A673 (cell line): ENCODE measurements around the gene STK26.

Experiments
- EZH2 ChIP-seq: fragments of 200-600 bp; sonication (generic); IDR thresholded peaks from 2 replicates; pipeline ENCODE4 v1.6.1; 2017; ENCODE audit warnings: borderline replicate concordance, low read depth, mild to moderate bottlenecking, mixed read lengths, antibody characterized with exemption, low read length; ENCODE audit not compliant: poor library complexity, severe bottlenecking
- TF ChIP-seq, protein P1 (sequence below): fragments of 300-800, 200-600 bp; sonication (generic); conservative IDR thresholded peaks from 2 replicates; pipeline ENCODE4 v1.5.1; 2017; ENCODE audit warnings: low read depth, mild to moderate bottlenecking, antibody characterized with exemption, low read length, moderate library complexity, mixed read lengths

DNA sequence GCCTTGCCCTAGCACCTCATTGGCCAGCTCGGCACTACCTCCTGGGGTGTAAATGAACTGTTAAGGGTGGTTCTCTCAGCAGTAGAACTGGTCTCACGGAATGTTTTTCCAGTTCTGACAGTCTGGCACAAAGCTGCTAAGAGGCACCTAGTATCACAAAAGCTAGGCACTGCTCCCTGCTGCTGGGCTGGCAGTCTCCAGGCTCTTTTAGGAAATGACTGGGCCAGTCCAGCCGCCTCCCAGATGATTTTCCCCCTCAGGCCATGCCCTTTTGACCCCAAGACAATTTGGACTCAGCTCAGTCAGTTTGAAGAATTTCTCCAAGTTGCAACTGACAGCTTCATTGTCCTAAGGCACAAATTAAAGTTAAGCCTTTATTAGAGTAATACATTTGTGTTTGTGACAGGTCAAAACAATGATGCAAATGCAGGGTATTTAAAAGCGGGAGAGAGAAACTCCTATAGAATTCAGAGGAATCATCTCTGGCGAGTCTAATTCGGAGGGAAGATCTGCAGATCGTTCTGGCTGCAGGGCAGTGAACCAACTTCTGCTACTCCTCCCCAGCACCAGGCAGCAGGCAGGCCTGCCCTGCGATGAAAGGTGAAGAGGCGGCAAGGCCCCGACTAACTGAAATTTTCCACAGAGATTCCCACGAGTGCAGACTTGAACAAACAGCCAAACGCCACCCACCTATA lies 96.9 kb downstream of the STK26 start:
- TF ChIP-seq, protein P1, sequence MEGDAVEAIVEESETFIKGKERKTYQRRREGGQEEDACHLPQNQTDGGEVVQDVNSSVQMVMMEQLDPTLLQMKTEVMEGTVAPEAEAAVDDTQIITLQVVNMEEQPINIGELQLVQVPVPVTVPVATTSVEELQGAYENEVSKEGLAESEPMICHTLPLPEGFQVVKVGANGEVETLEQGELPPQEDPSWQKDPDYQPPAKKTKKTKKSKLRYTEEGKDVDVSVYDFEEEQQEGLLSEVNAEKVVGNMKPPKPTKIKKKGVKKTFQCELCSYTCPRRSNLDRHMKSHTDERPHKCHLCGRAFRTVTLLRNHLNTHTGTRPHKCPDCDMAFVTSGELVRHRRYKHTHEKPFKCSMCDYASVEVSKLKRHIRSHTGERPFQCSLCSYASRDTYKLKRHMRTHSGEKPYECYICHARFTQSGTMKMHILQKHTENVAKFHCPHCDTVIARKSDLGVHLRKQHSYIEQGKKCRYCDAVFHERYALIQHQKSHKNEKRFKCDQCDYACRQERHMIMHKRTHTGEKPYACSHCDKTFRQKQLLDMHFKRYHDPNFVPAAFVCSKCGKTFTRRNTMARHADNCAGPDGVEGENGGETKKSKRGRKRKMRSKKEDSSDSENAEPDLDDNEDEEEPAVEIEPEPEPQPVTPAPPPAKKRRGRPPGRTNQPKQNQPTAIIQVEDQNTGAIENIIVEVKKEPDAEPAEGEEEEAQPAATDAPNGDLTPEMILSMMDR = no peak
- no peak for TF ChIP-seq EZH2
